HUES6 (cell line): Measurements from ENCODE around the gene TRAK1.

Experiments used
- H3K27ac ChIP-seq: 2 replicates; pipeline ENCODE4 v1.7.0; 2013; ENCODE audit warnings: low read depth, mild to moderate bottlenecking, low read length, inconsistent platforms
- H3K27me3 ChIP-seq: 2 replicates; pipeline ENCODE4 v1.6.1; 2013; ENCODE audit warnings: low read length; ENCODE audit not compliant: control insufficient read depth, insufficient read depth
- H3K36me3 ChIP-seq: 2 replicates; pipeline ENCODE4 v1.6.1; 2013; ENCODE audit warnings: low read length; ENCODE audit not compliant: control insufficient read depth, insufficient read depth
- H3K4me1 ChIP-seq: 2 replicates; pipeline ENCODE4 v1.6.1; 2013; ENCODE audit warnings: low read length; ENCODE audit not compliant: control insufficient read depth, insufficient read depth
- H3K4me3 ChIP-seq: 2 replicates; pipeline ENCODE4 v1.5.1; 2013; ENCODE audit warnings: low read depth, low read length
- H3K9ac ChIP-seq: one replicate; pipeline ENCODE4 v1.6.1; 2013; ENCODE audit warnings: mild to moderate bottlenecking, low read length
- H3K9me3 ChIP-seq: 2 replicates; pipeline ENCODE4 v1.6.1; 2013; ENCODE audit warnings: low read depth, low read length; ENCODE audit not compliant: control insufficient read depth, insufficient read depth

The TRAK1 gene

DNA sequence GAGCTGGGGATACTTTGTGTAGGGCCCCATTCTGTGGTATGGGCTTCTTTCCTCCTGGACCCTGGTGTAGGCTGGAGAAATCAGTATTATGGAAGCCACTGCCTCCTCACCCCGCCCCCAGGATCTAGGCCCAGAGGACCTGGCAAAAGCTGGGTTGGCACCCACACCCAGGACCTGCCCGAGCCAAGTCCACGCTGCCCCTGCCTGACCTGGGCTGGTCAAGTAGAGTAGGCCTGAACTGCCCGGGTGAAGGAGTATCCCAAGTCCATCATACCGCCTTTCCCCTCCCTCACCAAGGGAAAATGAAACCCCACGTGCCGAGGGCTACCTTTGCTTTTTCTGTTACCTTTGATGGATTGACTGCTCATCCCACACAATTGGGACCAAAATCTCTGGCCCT, 37.7 kb upstream of the TRAK1 start:
- peaks cover 44% of the 10 kb centered on the region for H3K4me1 ChIP-seq
- no peaks in the 10 kb centered on the region for H3K9me3 ChIP-seq
- no peaks in the 10 kb centered on the region for H3K27me3 ChIP-seq
- H3K27ac ChIP-seq = no peak overlapping the region
- no peak overlapping the region for H3K9ac ChIP-seq
- no peak overlapping the region for H3K4me3 ChIP-seq
- no peaks in the 10 kb centered on the region for H3K36me3 ChIP-seq

DNA sequence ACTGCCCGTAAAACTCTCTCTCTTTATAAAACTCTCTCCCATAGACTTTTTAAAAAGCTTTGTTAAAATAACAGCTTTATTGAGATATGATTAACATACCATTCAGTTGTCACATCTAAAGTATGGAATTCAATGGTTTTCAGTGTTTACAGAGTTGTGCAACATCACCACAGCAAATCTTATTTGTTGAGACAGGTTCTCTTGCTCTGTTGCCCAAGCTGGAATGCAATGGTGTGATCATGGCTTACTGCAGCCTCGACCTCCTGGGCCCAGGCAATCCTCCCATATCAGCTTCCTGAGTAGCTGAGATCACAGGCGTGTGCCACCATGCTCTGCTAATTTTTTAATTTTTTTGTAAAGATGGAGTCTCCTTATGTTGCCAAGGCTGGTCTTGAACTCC, 35.9 kb upstream of the TRAK1 start:
- no peaks in the 10 kb centered on the region for H3K27me3 ChIP-seq
- H3K27ac ChIP-seq = no peak overlapping the region
- peaks cover 44% of the 10 kb centered on the region for H3K4me1 ChIP-seq
- no peaks in the 10 kb centered on the region for H3K9me3 ChIP-seq
- no peak overlapping the region for H3K9ac ChIP-seq
- H3K4me3 ChIP-seq = no peak overlapping the region
- H3K36me3 ChIP-seq = no peaks in the 10 kb centered on the region

DNA sequence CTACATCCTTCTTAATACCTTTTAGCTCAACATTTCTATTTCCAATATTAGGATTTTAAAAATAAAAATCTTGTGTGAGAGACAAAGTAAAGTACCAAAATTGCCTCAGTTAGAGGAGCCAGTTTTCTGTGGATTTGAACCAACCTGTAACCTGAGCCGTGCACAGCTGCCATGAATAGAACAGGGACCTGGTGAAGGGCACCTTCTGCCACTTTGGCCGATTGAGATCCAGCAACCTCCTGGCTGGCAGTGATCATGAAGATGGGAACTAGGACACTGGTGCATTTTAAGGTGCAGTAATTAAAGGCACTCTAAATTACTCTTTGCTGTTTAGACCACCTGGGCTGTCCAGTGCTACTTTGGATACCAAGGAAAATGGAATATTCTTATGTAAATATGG, 34.3 kb upstream of the TRAK1 start:
- Histone ChIP-seq H3K4me3 (no peak overlapping the region), H3K9me3 (no peaks in the 10 kb centered on the region), H3K36me3 (no peaks in the 10 kb centered on the region), H3K27me3 (no peaks in the 10 kb centered on the region), H3K27ac (no peak overlapping the region), H3K9ac (no peak overlapping the region), H3K4me1 (peaks cover 42% of the 10 kb centered on the region)

GRCh38 chr3:42057561-42058211, 33.5 kb upstream of the TRAK1 start:
- Histone ChIP-seq H3K9me3 (no peaks in the 10 kb centered on the region), H3K9ac (no peak overlapping the region), H3K27me3 (no peaks in the 10 kb centered on the region), H3K4me3 (no peak overlapping the region), H3K36me3 (no peaks in the 10 kb centered on the region), H3K27ac (no peak overlapping the region), H3K4me1 (peaks cover 38% of the 10 kb centered on the region)

- peak overlapping the region; percentile 2 for H3K9ac ChIP-seq
- no peaks in the 10 kb centered on the region for H3K27me3 ChIP-seq
- H3K27ac ChIP-seq = no peak overlapping the region; the same call in 1 of the 2 replicates
- no peaks in the 10 kb centered on the region for H3K9me3 ChIP-seq
- no peaks in the 10 kb centered on the region for H3K36me3 ChIP-seq
- peaks cover 36% of the 10 kb centered on the region for H3K4me1 ChIP-seq
- no peak overlapping the region for H3K4me3 ChIP-seq
Observed at GRCh38 chr3:42061025-42061712, 30.0 kb upstream of the TRAK1 start.

DNA sequence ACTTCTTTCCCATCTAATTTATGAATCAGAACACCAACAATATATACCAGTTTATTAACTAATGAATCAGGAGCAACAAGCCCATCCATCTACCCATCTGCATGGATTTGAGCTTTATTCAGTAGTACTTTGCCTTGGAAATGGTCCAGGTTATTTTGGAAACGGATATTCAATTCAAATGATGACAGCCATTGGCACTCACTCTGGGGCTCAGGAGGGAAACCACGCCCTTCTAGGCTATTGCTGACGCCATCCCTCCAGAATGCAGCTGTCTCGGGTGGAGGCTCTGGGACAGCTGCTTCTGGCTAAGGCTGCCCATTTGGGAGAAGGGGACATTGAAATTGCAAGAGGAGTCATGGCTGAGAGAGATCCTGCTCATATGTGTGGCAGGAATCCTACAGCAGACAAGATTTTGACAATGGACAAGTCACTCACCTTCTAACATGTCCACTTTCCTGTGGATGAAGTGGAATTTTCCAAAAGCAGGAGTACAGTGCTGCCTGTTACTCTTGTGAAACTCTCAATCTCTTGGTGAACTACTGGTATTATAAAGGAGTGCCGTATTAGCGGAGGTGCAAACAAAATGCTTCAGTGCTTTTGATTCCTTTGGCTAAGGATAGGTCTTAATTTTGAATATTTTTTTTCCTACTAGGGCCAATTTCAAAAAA, 29.3 kb upstream of the TRAK1 start:
- H3K4me1 ChIP-seq = peaks cover 40% of the 10 kb centered on the region

DNA sequence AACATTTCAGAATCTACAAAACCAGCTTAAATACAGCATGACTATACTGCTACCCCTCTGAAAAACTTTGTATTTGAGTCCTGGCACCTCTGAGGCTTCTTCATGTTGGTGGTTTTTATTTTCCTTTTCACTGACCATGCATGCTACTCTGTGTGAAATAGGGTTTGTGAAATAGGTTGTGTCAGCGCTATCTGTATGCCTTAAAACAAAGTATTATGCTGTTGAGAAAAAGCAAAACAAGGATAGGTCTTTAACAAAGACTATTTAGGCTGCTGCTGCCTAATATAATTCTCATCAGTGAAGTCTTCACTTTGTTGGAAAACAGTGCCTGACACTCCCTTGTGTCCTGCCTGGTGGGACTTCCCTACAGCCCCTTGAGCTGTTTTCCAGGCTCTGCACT, 28.7 kb upstream of the TRAK1 start:
- no peaks in the 10 kb centered on the region for H3K36me3 ChIP-seq
- no peaks in the 10 kb centered on the region for H3K9me3 ChIP-seq
- H3K4me1 ChIP-seq = peaks cover 39% of the 10 kb centered on the region
- H3K9ac ChIP-seq = no peak overlapping the region
- H3K4me3 ChIP-seq = no peak overlapping the region
- 0 out of 2 replicates have a peak overlapping the region, but pooled peaks have one; percentile 1 for H3K27ac ChIP-seq
- no peaks in the 10 kb centered on the region for H3K27me3 ChIP-seq

More for the DNA sequence above, 29.3 kb upstream of the TRAK1 start:
- H3K27ac ChIP-seq = no peak overlapping the region; the same call in 1 of the 2 replicates
- no peak overlapping the region for H3K4me3 ChIP-seq
- H3K9me3 ChIP-seq = no peaks in the 10 kb centered on the region
- no peaks in the 10 kb centered on the region for H3K36me3 ChIP-seq
- H3K27me3 ChIP-seq = no peaks in the 10 kb centered on the region
- peak overlapping the region; percentile 47 for H3K9ac ChIP-seq

GRCh38 chr3:42063888-42064287, 27.3 kb upstream of the TRAK1 start:
- peak overlapping the region; percentile 24 for H3K9ac ChIP-seq
- H3K9me3 ChIP-seq = no peaks in the 10 kb centered on the region
- peak overlapping the region; percentile 62; the same call in 1 of the 2 replicates for H3K27ac ChIP-seq
- H3K4me3 ChIP-seq = no peak overlapping the region
- no peaks in the 10 kb centered on the region for H3K27me3 ChIP-seq
- H3K4me1 ChIP-seq = peaks cover 36% of the 10 kb centered on the region
- no peaks in the 10 kb centered on the region for H3K36me3 ChIP-seq

GRCh38 chr3:42066516-42067181, 24.5 kb upstream of the TRAK1 start:
- Histone ChIP-seq H3K9me3 (no peaks in the 10 kb centered on the region), H3K36me3 (no peaks in the 10 kb centered on the region), H3K27me3 (no peaks in the 10 kb centered on the region), H3K4me1 (peaks cover 38% of the 10 kb centered on the region), H3K27ac (peak overlapping the region; percentile 35; the same call in 1 of the 2 replicates), H3K4me3 (no peak overlapping the region), H3K9ac (no peak overlapping the region)

- Histone ChIP-seq H3K27me3 (no peaks in the 10 kb centered on the region), H3K9ac (no peak overlapping the region), H3K36me3 (no peaks in the 10 kb centered on the region), H3K27ac (peak overlapping the region; percentile 35; the same call in 1 of the 2 replicates), H3K9me3 (no peaks in the 10 kb centered on the region), H3K4me3 (no peak overlapping the region), H3K4me1 (peaks cover 39% of the 10 kb centered on the region)
Observed at GRCh38 chr3:42067326-42067725, 23.8 kb upstream of the TRAK1 start.
